Measurements from ENCODE around the gene RAB44. TPM values are rescaled to one million over a fixed set of nuclear protein-coding genes. Genes with fewer than 3 reads are reported as not detected.

RAB44 gene
- total RNA-seq, 1 experiment from 2014 or later = 0.05 TPM

DNA sequence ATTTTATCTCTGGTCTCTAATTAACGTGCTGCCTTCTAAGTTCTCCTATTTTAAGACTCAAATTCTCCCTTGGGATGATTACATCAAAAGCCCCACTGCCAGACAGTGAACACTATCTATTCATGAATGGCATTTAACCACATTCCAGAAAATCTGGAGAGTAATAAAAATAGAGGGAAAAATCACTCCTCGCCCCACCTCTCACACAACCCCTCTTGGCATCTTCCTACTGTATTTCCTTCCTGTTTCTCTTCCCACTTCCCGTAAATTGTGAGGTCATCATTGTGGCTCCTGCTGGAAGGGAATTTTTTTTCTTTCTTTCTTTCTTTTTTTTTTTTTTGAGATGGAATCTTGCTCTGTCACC is 31.5 kb downstream of the RAB44 start:
- no peak for TF ChIP-seq EZH2phosphoT487 (IDR thresholded peaks at IDR 0.05; ENCODE audit: borderline replicate concordance)
- TF ChIP-seq SIN3A (IDR thresholded peaks at IDR 0.05; ENCODE audit: low read depth) = no peak
- TF ChIP-seq SRF (IDR thresholded peaks at IDR 0.05; ENCODE audit: low read depth) = no peak
- no peak for TF ChIP-seq ZFX (IDR thresholded peaks at IDR 0.05)
- TF ChIP-seq POLR2AphosphoS5 (IDR thresholded peaks at IDR 0.05; ENCODE audit: low read depth, low read length) = no peak
- no peak for TF ChIP-seq POLR2A (IDR thresholded peaks at IDR 0.05; ENCODE audit: borderline replicate concordance, extremely low read depth, insufficient read depth, insufficient read length)
- TF ChIP-seq CTCF (IDR thresholded peaks at IDR 0.05 in 2 of 3, conservative IDR thresholded peaks at IDR 0.05 in 1 of 3; ENCODE audit: borderline replicate concordance in 1 of 3, insufficient read depth in 1 of 3, low read depth in 2 of 3, low read length in 2 of 3) = no peak
- TF ChIP-seq ATF3 (IDR thresholded peaks at IDR 0.05) = no peak
- no peak for TF ChIP-seq ZNF274 (IDR thresholded peaks at IDR 0.05; ENCODE audit: low read depth, low read length)
- TF ChIP-seq CBX3 (IDR thresholded peaks at IDR 0.05; ENCODE audit: low read depth) = no peak
- no peak for TF ChIP-seq CEBPB (IDR thresholded peaks at IDR 0.05; ENCODE audit: low read depth)
- no peak for TF ChIP-seq EZH2 (IDR thresholded peaks at IDR 0.05)
- TF ChIP-seq, protein P1, sequence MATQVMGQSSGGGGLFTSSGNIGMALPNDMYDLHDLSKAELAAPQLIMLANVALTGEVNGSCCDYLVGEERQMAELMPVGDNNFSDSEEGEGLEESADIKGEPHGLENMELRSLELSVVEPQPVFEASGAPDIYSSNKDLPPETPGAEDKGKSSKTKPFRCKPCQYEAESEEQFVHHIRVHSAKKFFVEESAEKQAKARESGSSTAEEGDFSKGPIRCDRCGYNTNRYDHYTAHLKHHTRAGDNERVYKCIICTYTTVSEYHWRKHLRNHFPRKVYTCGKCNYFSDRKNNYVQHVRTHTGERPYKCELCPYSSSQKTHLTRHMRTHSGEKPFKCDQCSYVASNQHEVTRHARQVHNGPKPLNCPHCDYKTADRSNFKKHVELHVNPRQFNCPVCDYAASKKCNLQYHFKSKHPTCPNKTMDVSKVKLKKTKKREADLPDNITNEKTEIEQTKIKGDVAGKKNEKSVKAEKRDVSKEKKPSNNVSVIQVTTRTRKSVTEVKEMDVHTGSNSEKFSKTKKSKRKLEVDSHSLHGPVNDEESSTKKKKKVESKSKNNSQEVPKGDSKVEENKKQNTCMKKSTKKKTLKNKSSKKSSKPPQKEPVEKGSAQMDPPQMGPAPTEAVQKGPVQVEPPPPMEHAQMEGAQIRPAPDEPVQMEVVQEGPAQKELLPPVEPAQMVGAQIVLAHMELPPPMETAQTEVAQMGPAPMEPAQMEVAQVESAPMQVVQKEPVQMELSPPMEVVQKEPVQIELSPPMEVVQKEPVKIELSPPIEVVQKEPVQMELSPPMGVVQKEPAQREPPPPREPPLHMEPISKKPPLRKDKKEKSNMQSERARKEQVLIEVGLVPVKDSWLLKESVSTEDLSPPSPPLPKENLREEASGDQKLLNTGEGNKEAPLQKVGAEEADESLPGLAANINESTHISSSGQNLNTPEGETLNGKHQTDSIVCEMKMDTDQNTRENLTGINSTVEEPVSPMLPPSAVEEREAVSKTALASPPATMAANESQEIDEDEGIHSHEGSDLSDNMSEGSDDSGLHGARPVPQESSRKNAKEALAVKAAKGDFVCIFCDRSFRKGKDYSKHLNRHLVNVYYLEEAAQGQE (IDR thresholded peaks at IDR 0.05; ENCODE audit: low read depth) = no peak
- TF ChIP-seq RAD21 (IDR thresholded peaks at IDR 0.05; ENCODE audit: low read depth) = no peak
- TF ChIP-seq TCF7L2 (IDR thresholded peaks at IDR 0.05; ENCODE audit: borderline replicate concordance, extremely low read depth, insufficient read depth, insufficient read length) = no peak
- TF ChIP-seq, protein P2, sequence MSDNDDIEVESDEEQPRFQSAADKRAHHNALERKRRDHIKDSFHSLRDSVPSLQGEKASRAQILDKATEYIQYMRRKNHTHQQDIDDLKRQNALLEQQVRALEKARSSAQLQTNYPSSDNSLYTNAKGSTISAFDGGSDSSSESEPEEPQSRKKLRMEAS (IDR thresholded peaks at IDR 0.05) = no peak
- TF ChIP-seq YY1 (IDR thresholded peaks at IDR 0.05; ENCODE audit: extremely low read depth, insufficient replicate concordance, low read depth, low read length) = no peak
- TF ChIP-seq EGR1 (IDR thresholded peaks at IDR 0.05; ENCODE audit: low read depth) = no peak
- TF ChIP-seq FOSL1 (IDR thresholded peaks at IDR 0.05; ENCODE audit: low read depth) = no peak
- TF ChIP-seq, protein P3, sequence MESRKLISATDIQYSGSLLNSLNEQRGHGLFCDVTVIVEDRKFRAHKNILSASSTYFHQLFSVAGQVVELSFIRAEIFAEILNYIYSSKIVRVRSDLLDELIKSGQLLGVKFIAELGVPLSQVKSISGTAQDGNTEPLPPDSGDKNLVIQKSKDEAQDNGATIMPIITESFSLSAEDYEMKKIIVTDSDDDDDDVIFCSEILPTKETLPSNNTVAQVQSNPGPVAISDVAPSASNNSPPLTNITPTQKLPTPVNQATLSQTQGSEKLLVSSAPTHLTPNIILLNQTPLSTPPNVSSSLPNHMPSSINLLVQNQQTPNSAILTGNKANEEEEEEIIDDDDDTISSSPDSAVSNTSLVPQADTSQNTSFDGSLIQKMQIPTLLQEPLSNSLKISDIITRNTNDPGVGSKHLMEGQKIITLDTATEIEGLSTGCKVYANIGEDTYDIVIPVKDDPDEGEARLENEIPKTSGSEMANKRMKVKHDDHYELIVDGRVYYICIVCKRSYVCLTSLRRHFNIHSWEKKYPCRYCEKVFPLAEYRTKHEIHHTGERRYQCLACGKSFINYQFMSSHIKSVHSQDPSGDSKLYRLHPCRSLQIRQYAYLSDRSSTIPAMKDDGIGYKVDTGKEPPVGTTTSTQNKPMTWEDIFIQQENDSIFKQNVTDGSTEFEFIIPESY (IDR thresholded peaks at IDR 0.05; ENCODE audit: extremely low read depth, insufficient replicate concordance, low read length) = no peak
- H3K27me3 ChIP-seq (ENCODE audit: insufficient read depth, low read length) = no peaks in the 10 kb centered on the region
- POLR2A ChIA-PET = no interaction called here
- BruUV-seq (replicated peaks) = no TSS peak
- RAD21 ChIA-PET (ENCODE audit: low non-redundant PET in 1 of 2, low total read pairs in 2 of 2, uncharacterized antibody in 2 of 2, unreplicated experiment in 2 of 2) = interaction anchor here in 1 of 2 experiments (0.7 kb wide), 1 partner anchor 149 kb away, joined by 3 read pairs; no protein-coding TSS in a partner anchor
- H2AFZ ChIP-seq (ENCODE audit: low read depth, low read length, poor library complexity, severe bottlenecking) = no peak overlapping the region
- no peak overlapping the region for H3K4me3 ChIP-seq (replicated peaks in 1 of 2; ENCODE audit: low read depth in 1 of 2, low read length in 2 of 2)
- H3K27ac ChIP-seq (ENCODE audit: low read depth, low read length) = no peak overlapping the region
- H3K9me2 ChIP-seq (ENCODE audit: insufficient read depth) = no peaks in the 10 kb centered on the region
- intact Hi-C loops (cut with micrococcal nuclease) = no loop called here
- no peak overlapping the region for H3K9ac ChIP-seq (ENCODE audit: low read length)
- H3K4me1 ChIP-seq (ENCODE audit: control insufficient read depth in 1 of 2, insufficient read depth in 2 of 2, low read length in 2 of 2) = no peaks in the 10 kb centered on the region; a peak in 1 of 4 replicates
- no peaks in the 10 kb centered on the region for H4K20me1 ChIP-seq (ENCODE audit: insufficient read depth)
- DNase-seq (ENCODE audit: low read depth, low spot score) = no peak
- no peaks in the 10 kb centered on the region for H3K36me3 ChIP-seq (ENCODE audit: control insufficient read depth in 1 of 2, insufficient read depth in 2 of 2, low read length in 2 of 2)
- H3K79me2 ChIP-seq (ENCODE audit: insufficient read depth, low read length) = no peaks in the 10 kb centered on the region
- no peak for ATAC-seq
- CTCF ChIA-PET = no interaction called here
- H3K4me2 ChIP-seq (ENCODE audit: low read length) = no peak overlapping the region
- H3K9me3 ChIP-seq (ENCODE audit: control insufficient read depth in 1 of 2, insufficient read depth in 1 of 2, low read depth in 1 of 2, low read length in 2 of 2) = no peaks in the 10 kb centered on the region

Measured in HCT116 (cell line).